HUES6 (cell line): Measurements from ENCODE around the gene NUDT9.
A peak's percentile ranks its signal among the peaks of the same experiment; 100 is the strongest.
"Not testable (repeated sequence)": the region's sequence is repeated elsewhere in the genome, so short reads cannot be mapped to it uniquely, and the experiment has no call there.

ENCODE experiments used
- H3K27ac ChIP-seq: 2 replicates; pipeline ENCODE4 v1.7.0; 2013; ENCODE audit warnings: low read depth, mild to moderate bottlenecking, low read length, inconsistent platforms
- H3K27me3 ChIP-seq: 2 replicates; pipeline ENCODE4 v1.6.1; 2013; ENCODE audit warnings: low read length; ENCODE audit not compliant: control insufficient read depth, insufficient read depth
- H3K36me3 ChIP-seq: 2 replicates; pipeline ENCODE4 v1.6.1; 2013; ENCODE audit warnings: low read length; ENCODE audit not compliant: control insufficient read depth, insufficient read depth
- H3K4me1 ChIP-seq: 2 replicates; pipeline ENCODE4 v1.6.1; 2013; ENCODE audit warnings: low read length; ENCODE audit not compliant: control insufficient read depth, insufficient read depth
- H3K4me3 ChIP-seq: 2 replicates; pipeline ENCODE4 v1.5.1; 2013; ENCODE audit warnings: low read depth, low read length
- H3K9ac ChIP-seq: one replicate; pipeline ENCODE4 v1.6.1; 2013; ENCODE audit warnings: mild to moderate bottlenecking, low read length
- H3K9me3 ChIP-seq: 2 replicates; pipeline ENCODE4 v1.6.1; 2013; ENCODE audit warnings: low read depth, low read length; ENCODE audit not compliant: control insufficient read depth, insufficient read depth

Gene NUDT9

GRCh38 chr4:87422104-87423052, at the start of gene NUDT9:
Gene NUDT9 (plus strand): TSS chr4:87422573. CDS start chr4:87422906, 333 bp downstream.
- H3K27ac ChIP-seq: peak within 1 kb of the TSS; percentile 87
- H3K36me3 ChIP-seq: no peaks in the 10 kb centered on the region
- H3K9me3 ChIP-seq: peaks cover 11% of the 10 kb centered on the region
- peak within 1 kb of the TSS; percentile 80 for H3K4me3 ChIP-seq
- H3K4me1 ChIP-seq: peaks cover 15% of the 10 kb centered on the region
- H3K9ac ChIP-seq: peak within 1 kb of the TSS; percentile 85
- H3K27me3 ChIP-seq: no peaks in the 10 kb centered on the region

GRCh38 chr4:87375719-87376291, 46.6 kb upstream of the NUDT9 start:
- Histone ChIP-seq H3K27me3 (no peaks in the 10 kb centered on the region), H3K36me3 (peaks cover 7% of the 10 kb centered on the region), H3K4me3 (no peak overlapping the region), H3K27ac (no peak overlapping the region), H3K9me3 (no peaks in the 10 kb centered on the region), H3K9ac (no peak overlapping the region), H3K4me1 (no peaks in the 10 kb centered on the region)

- Histone ChIP-seq H3K9me3 (no peaks in the 10 kb centered on the region), H3K4me1 (no peaks in the 10 kb centered on the region), H3K36me3 (peaks cover 3% of the 10 kb centered on the region), H3K4me3 (no peak overlapping the region), H3K9ac (no peak overlapping the region), H3K27ac (no peak overlapping the region), H3K27me3 (no peaks in the 10 kb centered on the region)
These were observed 44.6 kb upstream of the NUDT9 start for GRCh38 chr4:87377816-87378215.

- peaks cover 3% of the 10 kb centered on the region for H3K36me3 ChIP-seq
- no peak overlapping the region for H3K4me3 ChIP-seq
- H3K4me1 ChIP-seq: no peaks in the 10 kb centered on the region
- no peak overlapping the region for H3K27ac ChIP-seq
- no peaks in the 10 kb centered on the region for H3K27me3 ChIP-seq
- peaks cover 3% of the 10 kb centered on the region; the same call in 1 of the 2 replicates for H3K9me3 ChIP-seq
- no peak overlapping the region for H3K9ac ChIP-seq
These were observed 40.3 kb upstream of the NUDT9 start for GRCh38 chr4:87382116-87382515.

- H3K9me3 ChIP-seq: peaks cover 3% of the 10 kb centered on the region; the same call in 1 of the 2 replicates
- H3K9ac ChIP-seq: no peak overlapping the region
- no peak overlapping the region for H3K4me3 ChIP-seq
- H3K27me3 ChIP-seq: no peaks in the 10 kb centered on the region
- H3K4me1 ChIP-seq: no peaks in the 10 kb centered on the region
- H3K36me3 ChIP-seq: peaks cover 3% of the 10 kb centered on the region
- H3K27ac ChIP-seq: no peak overlapping the region
These were observed 39.4 kb upstream of the NUDT9 start for GRCh38 chr4:87382931-87383330.

GRCh38 chr4:87384466-87385132, 37.8 kb upstream of the NUDT9 start:
- not testable (repeated sequence) for H3K36me3 ChIP-seq, H3K9ac ChIP-seq, H3K27ac ChIP-seq, H3K27me3 ChIP-seq, H3K4me3 ChIP-seq, H3K4me1 ChIP-seq
- H3K9me3 ChIP-seq: peaks cover 11% of the 10 kb centered on the region

- H3K27me3 ChIP-seq: peaks cover 2% of the 10 kb centered on the region; the same call in 1 of the 2 replicates
- H3K4me1 ChIP-seq: no peaks in the 10 kb centered on the region; the same call in 1 of the 2 replicates
- no peak overlapping the region for H3K27ac ChIP-seq
- H3K9me3 ChIP-seq: peaks cover 11% of the 10 kb centered on the region
- no peak overlapping the region for H3K9ac ChIP-seq
- H3K36me3 ChIP-seq: no peaks in the 10 kb centered on the region
- H3K4me3 ChIP-seq: no peak overlapping the region
These were observed 35.1 kb upstream of the NUDT9 start for GRCh38 chr4:87387237-87387636.

GRCh38 chr4:87388901-87389300, 33.5 kb upstream of the NUDT9 start:
- Histone ChIP-seq H3K9ac (no peak overlapping the region), H3K9me3 (peaks cover 11% of the 10 kb centered on the region), H3K27me3 (peaks cover 4% of the 10 kb centered on the region; the same call in 1 of the 2 replicates), H3K36me3 (no peaks in the 10 kb centered on the region), H3K27ac (no peak overlapping the region), H3K4me1 (no peaks in the 10 kb centered on the region; the same call in 1 of the 2 replicates), H3K4me3 (no peak overlapping the region)

- H3K4me3 ChIP-seq: peak overlapping the region; percentile 66
- not testable (repeated sequence) for H3K27me3 ChIP-seq, H3K9ac ChIP-seq, H3K9me3 ChIP-seq, H3K36me3 ChIP-seq, H3K27ac ChIP-seq, H3K4me1 ChIP-seq
These were observed 32.3 kb upstream of the NUDT9 start for GRCh38 chr4:87390055-87390454.

- Histone ChIP-seq H3K9ac (peak overlapping the region; percentile 79), H3K27ac (0 out of 2 replicates have a peak overlapping the region, but pooled peaks have one; percentile 3), H3K4me1 (no peaks in the 10 kb centered on the region; the same call in 1 of the 2 replicates), H3K27me3 (peaks cover 4% of the 10 kb centered on the region; the same call in 1 of the 2 replicates), H3K4me3 (peak overlapping the region; percentile 66), H3K36me3 (no peaks in the 10 kb centered on the region), H3K9me3 (peaks cover 8% of the 10 kb centered on the region; the same call in 1 of the 2 replicates)
These were observed 31.9 kb upstream of the NUDT9 start for GRCh38 chr4:87390551-87390890.
